Measurements from ENCODE around the gene AMHR2. TPM values are rescaled to one million over a fixed set of nuclear protein-coding genes. Genes with fewer than 3 reads are reported as not detected.

Gene AMHR2
- total RNA-seq, 1 experiment from 2014 or later = not detected

- Histone ChIP-seq H3K4me2 (ENCODE audit: insufficient read depth, insufficient read length, low read length) (no peak overlapping the region), H2AFZ (ENCODE audit: low read length) (no peak overlapping the region), H2BK20ac (ENCODE audit: low read depth, low read length, poor library complexity, severe bottlenecking) (no peak overlapping the region), H3K4me1 (ENCODE audit: insufficient read depth, low read length) (no peaks in the 10 kb centered on the region), H3K9ac (ENCODE audit: extremely low read depth, insufficient read length, low read length) (no peak overlapping the region), H2BK120ac (ENCODE audit: low read depth, low read length, poor library complexity, severe bottlenecking) (no peak overlapping the region), H2BK5ac (ENCODE audit: insufficient read length, low read length) (no peak overlapping the region), H3K79me1 (ENCODE audit: insufficient read depth, low read depth, low read length, poor library complexity, severe bottlenecking) (peaks cover 7% of the 10 kb centered on the region), H3K56ac (ENCODE audit: insufficient read length, low read depth, low read length) (no peak overlapping the region), H3K27me3 (ENCODE audit: insufficient read depth, low read length) (no peaks in the 10 kb centered on the region), H4K8ac (replicated peaks; ENCODE audit: insufficient read length, low read depth, low read length) (no peak overlapping the region), H4K20me1 (ENCODE audit: control insufficient read depth, insufficient read depth, insufficient read length) (no peaks in the 10 kb centered on the region), H3T11ph (ENCODE audit: low read length) (no peak overlapping the region), H4K91ac (ENCODE audit: insufficient read length, low read depth, low read length) (no peak overlapping the region), H3K4ac (ENCODE audit: low read depth, low read length) (no peak overlapping the region), H3K79me2 (ENCODE audit: insufficient read depth, low read length) (no peaks in the 10 kb centered on the region; the same call in none of the 2 replicates), H3K14ac (ENCODE audit: insufficient read depth, low read length) (no peak overlapping the region), H3K27ac (ENCODE audit: insufficient read length, low read depth, low read length) (no peak overlapping the region), H4K5ac (ENCODE audit: insufficient read length, low read depth, low read length) (no peak overlapping the region), H3K9me3 (ENCODE audit: control insufficient read depth, low read depth, low read length) (no peaks in the 10 kb centered on the region), H3K23me2 (ENCODE audit: insufficient read length, low read depth, low read length, poor library complexity, severe bottlenecking) (no peaks in the 10 kb centered on the region), H3K23ac (ENCODE audit: insufficient read length, low read depth, low read length) (no peak overlapping the region), H3K18ac (ENCODE audit: insufficient read length, low read depth, low read length) (no peak overlapping the region), H2AK5ac (ENCODE audit: insufficient read length, low read length) (no peak overlapping the region), H2BK15ac (ENCODE audit: low read depth, low read length) (no peak overlapping the region), H2BK12ac (ENCODE audit: insufficient read length, low read depth, low read length) (no peak overlapping the region)
- no peak for DNase-seq
- Mint-ChIP-seq H3K27me3 (ENCODE audit: low read depth) (no peaks in the 10 kb centered on the region), H3K9me3 (no peaks in the 10 kb centered on the region; a peak in 1 of 5 replicates), H3K36me3 (ENCODE audit: insufficient read depth in 1 of 3, low read depth in 3 of 3) (peaks cover 72 to 99% (median 92%) of the 10 kb centered on the region in 3 experiments), H3K27ac (peak overlapping the region in 1 of 3 experiments; percentile 92; a peak in 2 of 7 replicates), H3K4me1 (peaks cover 22 to 47% of the 10 kb centered on the region in 2 experiments), H3K4me3 (no peak overlapping the region)
- TF ChIP-seq, protein P1, sequence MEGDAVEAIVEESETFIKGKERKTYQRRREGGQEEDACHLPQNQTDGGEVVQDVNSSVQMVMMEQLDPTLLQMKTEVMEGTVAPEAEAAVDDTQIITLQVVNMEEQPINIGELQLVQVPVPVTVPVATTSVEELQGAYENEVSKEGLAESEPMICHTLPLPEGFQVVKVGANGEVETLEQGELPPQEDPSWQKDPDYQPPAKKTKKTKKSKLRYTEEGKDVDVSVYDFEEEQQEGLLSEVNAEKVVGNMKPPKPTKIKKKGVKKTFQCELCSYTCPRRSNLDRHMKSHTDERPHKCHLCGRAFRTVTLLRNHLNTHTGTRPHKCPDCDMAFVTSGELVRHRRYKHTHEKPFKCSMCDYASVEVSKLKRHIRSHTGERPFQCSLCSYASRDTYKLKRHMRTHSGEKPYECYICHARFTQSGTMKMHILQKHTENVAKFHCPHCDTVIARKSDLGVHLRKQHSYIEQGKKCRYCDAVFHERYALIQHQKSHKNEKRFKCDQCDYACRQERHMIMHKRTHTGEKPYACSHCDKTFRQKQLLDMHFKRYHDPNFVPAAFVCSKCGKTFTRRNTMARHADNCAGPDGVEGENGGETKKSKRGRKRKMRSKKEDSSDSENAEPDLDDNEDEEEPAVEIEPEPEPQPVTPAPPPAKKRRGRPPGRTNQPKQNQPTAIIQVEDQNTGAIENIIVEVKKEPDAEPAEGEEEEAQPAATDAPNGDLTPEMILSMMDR (conservative IDR thresholded peaks at IDR 0.05) = no peak
- no CpG with 5 or more reads among the region's 1 CpG for whole genome bisulfite sequencing (ENCODE audit: extremely low coverage, insufficient read length, low lambda C conversion rate)
Measured at GRCh38 chr12:53468282-53468681, 44.6 kb downstream of the AMHR2 start.
